ENCODE data around the gene HPCAL1.
"Not testable (repeated sequence)": the region's sequence is repeated elsewhere in the genome, so short reads cannot be mapped to it uniquely, and the experiment has no call there.

Gene HPCAL1

DNA sequence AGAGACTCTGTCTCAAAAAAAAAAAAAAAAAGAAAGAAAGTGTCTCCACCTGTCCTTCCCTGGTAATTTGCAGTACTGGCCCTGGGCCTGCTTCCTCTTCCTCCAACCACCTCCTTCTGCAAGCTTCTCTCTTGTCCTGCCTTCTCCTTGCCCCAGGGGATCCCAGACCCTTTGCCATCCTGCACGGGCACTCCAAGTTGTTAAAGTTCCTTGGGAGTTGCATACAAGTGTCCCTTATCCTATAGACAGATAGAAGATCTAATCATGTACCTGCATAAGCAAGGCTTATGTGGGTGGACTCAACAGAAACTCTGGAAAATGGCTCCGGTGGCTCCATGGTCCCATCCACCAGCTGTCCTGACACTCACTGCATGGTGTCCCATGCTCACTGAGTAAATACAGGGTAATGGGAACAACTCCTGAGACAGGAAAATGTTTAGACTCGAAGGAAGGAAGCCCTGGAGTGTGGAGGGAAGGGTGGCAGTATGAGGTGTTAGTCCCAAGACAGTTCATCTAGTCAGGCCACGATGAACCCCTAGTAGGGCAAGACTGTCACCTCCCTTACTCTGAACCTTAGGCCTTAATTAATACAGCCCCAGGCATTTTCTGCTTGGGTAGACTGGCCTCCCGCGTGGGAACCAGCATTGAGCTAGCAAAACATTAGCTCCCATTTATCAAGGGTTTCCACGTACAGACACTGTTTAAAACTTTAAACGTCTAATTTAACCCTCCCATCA lies 128.3 kb downstream of the HPCAL1 start:
- no peak for DNase-seq

DNA sequence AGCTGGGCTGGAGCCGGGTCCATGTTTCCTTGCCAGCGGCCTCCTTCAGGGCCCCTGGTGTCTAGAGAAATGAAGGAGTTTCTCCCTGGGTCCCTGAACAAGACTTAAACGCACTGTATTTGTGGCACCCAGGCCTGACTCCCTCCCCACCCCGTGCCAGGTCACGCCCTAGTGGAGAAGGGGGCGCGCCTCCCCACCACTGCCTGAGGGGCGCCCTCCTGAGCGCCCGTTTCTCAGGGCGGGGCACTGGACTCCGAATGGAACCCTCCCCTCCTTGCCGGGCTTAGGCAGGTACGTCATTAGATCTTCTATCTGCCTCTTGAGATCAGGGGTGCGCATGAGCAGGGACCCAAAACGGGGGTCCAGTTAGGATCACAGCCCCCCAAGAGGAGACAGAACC lies 129.1 kb downstream of the HPCAL1 start:
- no peak for DNase-seq

DNA sequence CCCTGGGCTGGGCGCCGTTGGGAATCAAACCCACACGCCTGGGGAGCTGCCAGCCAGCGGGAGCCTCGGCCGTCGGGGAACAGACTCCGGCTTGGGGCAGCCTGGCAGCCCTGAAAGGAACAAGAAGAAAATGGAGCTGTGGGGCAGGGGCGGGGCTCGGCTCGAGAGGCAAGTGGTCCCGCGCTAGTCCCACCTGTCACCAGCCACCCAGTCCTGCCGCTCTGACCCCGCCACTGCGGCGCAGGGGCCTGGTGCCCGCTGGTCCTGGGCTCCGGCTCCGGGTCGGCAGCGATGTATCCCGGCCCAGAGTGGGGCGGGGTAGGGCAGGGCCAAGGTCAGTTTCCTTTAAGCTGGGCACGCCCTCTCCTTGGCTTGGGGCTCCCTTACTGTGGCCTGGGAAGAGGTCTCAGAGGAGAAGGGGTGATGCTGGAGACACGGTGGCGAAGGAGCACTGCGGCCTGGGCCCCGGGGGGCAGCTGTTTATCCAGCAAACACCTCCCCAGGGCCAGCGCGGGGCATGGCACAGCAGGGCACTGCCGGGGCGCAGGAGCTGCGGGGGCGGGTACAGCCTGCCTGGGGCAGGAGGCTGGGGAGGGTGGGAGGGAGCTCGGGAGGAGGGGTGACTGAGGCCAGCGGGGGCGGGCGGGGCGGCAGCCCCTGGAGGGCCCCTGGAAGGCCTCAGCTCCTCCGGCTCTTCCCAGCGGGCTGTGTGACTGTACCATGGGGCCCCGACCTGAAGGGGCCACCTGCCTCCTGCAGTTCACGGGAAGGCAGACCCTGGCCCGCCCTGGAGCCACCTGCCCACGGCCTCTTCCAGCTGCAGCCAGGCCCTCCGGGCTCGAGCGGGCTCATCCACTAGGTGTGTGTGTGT lies 129.8 kb downstream of the HPCAL1 start:
- DNase-seq = no peak

DNA sequence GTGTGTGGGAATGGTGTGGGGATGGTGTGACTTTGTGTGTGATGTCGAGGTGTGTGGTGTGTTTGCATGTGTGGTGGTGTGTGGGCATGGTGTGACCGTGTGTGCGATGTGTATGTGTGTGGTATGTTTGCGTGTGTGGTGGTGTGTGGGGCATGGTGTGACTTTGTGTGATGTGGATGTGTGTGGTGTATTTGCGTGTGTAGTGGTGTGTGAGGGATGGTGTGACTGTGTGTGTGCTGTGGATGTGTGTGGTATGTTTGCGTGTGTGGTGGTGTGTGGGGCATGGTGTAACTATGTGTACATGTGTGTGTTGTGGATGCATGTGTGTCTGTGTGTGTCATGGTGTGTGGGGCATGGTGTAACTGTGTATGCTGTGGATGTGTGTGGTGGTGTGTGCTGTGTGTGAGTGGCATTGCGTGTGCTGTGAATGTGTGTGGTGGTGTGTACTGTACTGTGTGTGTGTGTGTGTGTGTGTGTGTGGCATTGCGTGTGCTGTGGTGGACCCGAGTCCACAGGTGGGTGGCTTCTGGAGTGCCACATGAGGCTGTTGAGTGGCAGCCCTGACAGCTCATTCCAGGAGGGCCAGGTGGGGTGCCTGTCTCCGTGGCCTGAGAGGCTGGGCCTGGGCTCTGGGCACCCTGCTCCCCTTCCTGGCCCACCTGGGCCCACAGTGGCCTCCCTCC lies 130.7 kb downstream of the HPCAL1 start:
- DNase-seq = no peak

DNA sequence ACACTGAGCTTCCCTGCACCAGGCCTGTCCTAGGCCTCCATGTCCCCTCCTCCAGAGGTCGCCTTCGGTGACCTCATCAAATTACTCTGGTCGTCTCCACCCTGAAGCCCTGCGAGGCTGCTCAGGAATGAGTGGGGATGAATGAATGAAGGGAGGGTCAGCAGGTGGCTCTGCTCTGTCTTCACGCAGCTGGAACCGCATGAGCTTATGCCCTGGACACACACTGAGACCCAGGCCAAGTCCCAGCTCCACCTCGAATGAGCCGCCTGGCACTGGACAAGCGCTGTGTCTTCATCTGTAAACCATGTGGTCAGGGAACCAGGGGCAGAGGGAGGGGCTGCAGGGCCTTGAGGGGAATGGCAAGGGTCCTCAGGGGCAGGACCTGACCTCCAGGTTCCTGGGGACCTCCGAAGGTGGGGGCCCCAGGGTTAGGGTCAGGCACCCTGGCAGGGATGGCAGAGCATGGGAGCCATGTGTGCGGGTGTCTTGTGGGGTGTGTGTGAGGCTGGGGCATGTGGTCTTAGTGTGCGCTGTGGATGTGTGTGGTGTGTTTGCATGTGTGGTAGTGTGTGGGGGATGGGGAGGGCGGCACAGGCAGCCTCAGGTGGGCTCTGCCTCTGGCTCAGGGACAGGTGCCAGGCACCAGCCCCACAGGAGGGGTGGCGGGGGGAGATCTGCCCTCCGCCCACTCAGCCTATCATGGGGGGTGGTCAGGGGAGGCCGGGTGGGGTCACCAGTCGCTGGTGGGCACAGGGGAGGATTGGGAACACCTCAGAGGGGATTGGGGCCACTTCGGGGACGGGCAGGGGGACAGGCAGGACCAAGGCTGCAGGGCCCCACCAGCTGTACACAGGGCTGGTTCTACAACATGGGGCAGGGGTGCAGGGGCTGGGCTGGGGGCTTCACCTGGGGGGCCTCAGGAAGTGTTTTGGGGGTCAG lies 131.5 kb downstream of the HPCAL1 start:
- DNase-seq = no peak

DNA sequence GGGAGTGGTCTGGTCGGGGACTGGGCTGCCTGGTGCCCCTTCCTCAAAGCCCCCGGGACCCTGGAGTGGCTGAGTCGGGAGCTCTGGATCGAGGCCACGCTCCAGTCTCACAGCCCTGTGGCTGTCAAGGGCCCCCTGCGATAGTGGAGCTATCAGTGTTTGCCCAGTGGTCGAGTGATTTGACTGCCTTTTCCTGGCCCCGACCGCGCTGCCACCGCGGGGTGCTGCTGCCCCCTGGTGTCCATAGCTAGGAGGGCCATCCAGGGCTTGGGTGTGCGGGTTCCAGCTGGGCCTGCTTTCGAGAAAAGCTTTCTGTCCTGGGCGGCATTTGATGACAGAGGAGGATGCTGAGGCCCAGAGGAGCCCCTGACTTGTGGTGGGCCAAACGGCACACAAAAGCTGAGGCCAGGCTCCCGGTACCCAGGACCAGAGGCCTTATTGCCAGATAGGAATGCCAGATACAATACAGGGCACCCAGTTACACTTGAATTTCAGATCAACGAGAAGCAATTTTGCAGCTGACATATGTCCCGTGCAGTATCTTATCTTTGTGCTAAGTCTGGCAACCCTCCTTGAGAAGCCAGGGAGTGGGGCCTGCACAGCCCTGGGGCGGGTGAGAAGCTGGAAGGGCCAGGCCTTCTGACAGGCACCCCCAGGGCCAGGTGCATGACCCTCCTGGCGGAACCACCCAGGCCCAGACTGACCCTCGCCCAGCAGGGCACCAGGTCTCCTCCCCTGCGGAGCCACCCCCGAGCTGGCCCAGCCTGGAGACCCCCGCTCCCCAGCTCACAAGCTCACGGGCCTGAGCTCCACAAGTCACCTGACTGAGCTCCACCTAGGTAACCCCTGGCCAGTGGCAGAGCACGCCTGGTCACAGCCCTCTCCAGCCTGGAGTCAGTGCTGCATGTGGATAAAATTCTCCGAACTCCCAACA lies 132.4 kb downstream of the HPCAL1 start:
- peak; percentile 70 for DNase-seq

DNA sequence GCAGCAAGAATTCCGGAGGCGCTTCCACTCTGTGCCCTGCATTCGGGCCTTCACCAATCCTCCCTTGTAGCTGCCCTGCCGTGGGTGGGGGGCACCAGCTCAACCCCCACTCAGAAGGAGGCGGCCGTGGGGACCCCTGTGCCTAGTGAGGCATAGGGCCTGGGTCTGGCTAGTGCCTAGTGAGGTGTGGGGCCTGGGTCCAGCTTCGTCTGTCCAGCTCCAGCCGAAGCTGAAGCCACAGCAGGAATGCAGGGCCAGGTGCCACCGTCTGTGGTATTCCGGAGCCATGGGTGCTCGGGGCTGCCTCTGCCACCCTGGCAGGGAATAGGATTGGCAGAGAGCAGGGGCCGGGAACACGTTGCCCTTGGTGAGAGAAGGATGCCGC lies 133.1 kb downstream of the HPCAL1 start:
- no peak for DNase-seq

DNA sequence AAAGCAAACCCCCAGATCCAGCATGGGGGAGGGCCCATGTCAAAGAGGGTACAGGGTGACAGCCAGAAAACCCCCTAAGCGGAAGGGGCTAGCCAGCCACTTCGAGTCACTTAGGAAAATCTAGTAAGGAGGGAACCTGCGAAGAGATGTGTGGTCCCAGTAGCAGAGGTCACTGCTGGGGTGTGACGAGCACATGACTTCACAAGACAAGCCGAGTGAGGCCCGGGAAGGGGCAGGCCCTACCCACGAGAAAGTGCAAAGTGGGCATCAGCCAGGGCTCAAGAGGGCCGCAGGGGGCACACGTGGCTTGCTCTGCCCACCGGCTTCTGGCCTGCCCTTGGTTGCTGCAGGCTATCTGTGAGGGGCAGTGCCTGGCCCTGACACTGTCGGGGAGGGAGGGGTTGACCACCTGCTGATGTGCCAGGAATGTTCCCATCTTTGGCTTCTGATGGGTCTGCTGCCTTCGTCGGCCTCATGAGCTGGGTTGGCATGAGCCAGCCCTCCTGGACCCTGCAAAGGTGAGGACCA lies 133.9 kb downstream of the HPCAL1 start:
- no peak for DNase-seq

DNA sequence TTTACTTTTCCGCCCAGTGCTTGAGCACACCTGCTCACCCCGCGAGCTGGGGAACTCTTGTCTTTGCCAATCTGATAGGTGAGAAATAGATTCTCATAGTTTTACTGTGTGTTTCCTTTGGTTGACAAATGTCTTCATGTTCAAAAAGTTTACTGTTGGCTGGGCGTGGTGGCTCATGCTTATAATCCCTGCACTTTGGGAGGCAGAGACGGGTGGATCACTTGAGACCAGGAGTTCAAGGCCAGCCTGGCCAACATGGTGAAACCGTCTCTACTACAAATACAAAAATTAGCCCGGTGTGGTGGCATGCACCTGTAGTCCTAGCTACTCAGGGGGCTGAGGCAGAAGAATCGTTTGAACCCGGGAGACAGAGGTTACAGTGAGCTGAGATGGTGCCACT lies 135.1 kb downstream of the HPCAL1 start:
- no peak for DNase-seq

DNA sequence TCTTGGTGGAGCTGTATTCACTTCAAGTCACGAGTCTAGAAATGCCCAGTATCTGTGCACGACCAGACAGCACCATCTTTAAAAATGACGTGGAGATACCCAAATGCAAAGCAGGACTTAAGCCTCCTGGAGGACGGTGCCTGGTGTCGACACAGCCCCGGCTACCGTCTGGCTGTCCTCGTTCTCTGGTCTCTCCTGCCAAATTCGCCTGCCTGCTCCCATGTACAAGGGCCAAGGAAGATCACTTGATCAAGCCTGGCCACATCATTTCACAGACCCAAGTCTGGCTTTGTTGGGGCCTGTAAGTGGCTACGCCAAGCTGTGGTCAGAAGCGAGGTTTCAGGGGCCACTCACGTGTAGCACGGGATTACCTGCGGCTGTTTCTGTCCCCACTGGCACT lies 136.0 kb downstream of the HPCAL1 start:
- no peak for DNase-seq

DNA sequence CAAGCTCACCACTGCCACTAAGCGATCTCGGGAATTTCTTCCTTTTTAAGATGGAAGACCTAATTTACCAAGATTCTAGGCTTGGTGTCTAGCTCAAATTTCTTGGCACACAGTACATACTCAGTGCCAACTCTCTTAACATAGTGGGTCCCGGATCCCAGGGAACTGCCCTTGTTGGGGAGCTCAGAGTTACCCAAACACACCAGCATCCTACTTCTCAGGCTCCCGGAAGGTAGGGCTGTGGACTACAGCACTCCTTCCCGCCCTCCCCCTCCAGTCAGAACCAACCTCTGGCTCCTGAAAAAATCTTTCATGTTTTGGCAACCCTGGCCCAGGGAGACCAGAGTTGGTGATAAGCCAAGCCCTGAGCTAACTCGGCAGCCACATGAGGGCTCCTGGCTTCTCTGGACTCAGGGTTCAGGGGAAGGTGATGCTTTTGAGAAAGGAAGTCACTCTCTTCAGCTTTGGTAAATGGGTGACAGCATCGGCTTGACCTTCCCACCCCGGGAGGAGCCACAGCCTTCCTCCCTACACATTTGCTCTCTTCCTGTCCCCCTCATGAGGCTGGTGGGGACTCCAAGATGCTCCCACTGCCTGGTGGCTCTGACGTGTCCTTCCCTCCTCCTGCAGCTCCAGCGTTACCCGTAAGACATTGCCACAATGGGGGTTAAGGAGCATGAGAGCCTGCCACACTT lies 136.6 kb downstream of the HPCAL1 start:
- DNase-seq = no peak

DNA sequence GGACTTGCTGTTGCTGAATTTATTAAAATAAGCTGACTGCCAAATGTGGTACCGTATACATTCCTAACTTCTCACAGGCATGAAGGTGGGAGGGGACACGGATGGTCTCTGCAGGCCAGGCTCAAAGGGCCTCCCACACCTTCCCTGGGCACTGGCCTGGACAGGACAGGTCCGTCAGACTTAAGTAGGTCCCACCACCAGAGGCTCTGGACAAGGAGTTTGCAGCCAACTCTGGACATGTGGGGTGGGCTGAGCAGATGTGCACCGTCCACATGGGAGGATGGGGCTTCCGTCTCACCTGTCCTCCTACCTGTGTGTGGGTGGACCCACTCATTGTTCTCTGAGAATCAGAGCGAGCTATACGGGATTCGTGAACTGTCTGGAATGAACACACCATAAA lies 137.3 kb downstream of the HPCAL1 start:
- DNase-seq = no peak

DNA sequence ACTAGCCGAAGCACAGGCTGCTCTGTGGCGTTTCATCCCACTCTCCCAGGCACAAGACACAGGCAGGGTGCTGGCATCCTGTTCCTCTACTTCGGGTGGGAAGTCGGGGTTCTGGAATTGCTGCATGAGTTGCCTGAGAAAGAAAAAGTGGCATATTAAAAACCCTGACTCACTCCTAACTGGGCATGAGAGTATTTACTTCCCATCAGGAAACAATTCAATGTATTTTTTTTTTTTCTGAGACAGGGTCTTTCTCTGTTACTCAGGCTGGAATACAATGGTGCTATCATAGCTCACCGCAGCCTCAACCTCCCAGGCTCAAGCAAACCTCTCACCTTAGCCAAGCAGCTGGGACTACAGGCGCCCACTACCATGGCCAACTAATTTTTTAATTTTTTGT lies 138.0 kb downstream of the HPCAL1 start:
- DNase-seq = no peak

DNA sequence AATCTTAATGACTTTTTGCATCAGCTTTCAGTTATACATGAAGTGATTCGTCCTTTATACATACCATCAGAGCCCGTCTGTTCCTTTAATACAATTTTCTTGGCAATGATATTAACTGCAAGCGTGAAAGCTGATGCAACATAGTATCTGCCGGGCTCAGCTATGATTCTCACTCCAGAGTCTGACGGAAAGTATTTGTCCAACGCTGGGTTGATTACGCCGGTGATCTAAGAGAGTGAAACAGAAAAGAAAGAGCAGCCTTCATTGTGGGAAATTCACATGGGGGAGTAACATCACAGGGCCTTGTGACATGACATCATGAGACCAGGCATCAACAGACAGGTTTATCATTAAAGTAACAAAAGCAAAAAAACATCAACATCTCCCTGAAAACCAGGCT lies 139.2 kb downstream of the HPCAL1 start:
- no peak for DNase-seq

DNA sequence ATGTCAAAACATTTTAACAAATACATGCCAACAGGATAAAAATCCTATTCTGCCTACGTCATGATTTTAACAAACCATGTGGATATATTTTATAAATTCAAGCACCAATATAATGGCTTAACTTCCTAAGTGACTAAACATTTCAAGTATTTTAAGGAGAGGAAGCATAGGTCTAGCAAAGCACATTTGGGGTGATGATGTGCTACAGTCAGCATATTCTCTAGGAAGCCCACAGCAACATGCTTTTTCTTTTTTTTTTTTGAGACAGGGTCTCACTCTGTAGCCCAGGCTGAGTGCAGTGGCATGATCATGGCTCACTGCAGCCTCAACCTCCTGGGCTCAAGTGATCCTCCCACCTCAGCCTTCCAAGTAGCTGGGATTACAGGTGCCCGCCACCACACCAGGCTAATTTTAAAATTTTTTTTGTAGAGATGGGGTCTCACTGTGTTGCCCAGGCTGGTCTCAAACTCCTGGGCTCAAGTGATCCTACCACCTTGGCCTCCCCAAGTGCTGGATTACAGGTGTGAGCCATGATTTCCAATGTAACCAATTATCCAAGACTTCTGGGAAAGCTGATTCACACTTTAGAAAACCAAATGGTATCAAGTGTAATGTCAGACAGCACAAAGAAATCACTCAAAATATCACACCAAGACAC lies 139.9 kb downstream of the HPCAL1 start:
- DNase-seq = not testable (repeated sequence)

DNA sequence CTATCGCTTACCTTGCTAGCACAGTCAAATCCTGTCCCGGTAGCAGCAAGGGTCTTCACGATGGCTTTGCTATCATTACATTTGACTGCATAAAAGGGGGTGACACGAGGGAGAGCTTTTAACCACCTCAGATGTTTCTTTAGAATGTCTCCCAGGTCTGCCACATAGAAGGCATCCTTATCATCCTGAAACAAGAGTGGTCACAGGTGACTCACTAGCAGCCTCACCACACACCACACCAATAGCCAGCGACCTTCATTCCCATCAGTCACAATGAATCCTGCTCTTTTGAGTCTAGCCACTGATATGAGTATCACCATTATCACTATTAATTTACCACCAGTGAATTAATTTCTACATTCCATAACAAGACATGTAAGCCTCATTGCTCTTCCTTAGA lies 141.8 kb downstream of the HPCAL1 start:
- no peak for DNase-seq

DNA sequence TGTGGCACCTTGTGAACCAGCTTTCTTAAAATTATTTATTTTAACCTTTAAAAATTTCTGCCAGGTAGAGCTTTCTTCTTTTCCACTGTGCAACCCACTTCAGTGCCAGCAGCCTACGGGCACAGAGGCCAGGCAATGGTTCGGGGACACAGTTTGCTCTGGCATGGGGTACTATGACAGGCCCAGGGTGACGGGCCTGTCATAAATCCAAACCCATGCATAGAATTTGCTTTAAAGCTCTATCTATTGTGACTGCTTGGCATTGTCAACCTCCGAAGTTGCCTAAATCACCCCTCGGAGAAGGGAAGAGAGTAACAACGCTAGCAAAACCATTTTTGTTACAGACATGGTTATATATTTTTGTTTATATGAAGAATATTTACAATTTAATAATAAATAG lies 143.9 kb downstream of the HPCAL1 start:
- no peak for DNase-seq

DNA sequence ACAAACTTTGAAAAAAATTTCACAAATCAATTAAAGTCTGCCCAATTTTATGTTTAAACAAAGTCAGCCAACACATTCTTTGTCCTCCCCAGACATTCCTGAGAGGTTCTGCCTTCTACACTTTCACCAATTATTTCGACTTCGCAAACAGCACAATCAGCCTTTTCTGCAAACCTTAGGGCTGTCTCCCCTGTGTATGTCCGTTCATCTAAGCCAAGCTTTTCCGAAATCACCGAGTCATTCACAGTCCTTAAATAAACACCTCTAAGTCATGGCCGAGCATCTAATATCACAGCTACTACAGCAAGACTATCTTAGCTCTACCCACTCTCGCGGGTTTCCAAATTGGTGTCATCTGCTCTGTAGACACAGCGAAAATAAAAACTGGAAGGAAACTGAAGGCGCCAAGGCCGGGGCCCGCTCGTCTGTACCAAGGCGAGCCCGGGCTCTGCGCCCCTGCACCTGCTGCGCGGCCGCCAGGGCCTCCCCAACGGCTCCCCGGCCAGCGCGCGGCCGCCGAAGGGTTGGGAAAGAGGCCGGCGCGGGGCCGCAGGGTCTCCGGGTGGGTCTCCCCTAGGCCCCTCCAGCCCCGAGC lies 144.7 kb downstream of the HPCAL1 start:
- DNase-seq = no peak

DNA sequence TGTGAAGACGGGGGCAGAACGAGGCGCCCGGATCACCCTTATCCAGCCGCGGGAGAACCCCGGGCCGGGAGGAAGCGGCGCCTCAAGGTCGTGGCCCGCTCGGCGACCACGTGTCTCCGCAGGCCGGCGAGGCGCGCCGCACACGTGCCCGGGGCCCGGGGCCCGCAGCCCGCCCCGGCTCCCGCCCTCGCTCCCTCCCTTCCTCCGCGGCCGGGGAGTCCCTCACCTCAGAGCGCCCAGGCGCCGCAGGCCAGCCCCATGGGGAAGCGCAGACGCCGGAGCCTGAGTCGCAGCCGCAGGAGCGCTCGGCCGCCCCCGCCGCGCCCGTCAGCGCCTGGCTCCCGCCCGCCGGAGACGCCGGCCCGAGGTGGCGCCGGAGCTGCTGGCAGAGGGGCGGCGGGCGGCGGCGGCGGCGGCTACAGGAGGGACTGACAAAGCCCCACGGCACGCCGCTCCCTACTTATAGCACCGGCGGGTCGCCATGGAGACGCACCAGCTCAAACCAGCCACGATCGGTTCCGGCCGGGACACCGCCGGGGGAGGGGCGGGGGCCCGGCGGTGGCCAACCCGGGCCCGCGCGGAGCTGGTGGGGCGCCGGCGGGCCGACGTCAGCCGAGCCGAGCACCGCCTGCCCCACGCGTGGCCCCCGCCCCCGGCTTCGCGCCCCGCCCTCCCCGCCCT lies 145.3 kb downstream of the HPCAL1 start, which contains the start of gene ODC1:
Gene ODC1, minus strand, starts transcription at position 433 of the 681 bp plus-strand sequence. CDS start 3,295 bp downstream, outside the sequence.
- DNase-seq = peak; percentile 100

Measured in activated CD8-positive, alpha-beta memory T cell treated with anti-CD3 and anti-CD28 coated beads, Interleukin-2, amount 50 U/mL, for 4 hours (primary cell).